SU-DHL-6 (cell line): Measurements from ENCODE around the gene GAS7.

Experiments
- H2AFZ ChIP-seq: fragments of 200-600 bp; sonication (generic); 2 replicates; pipeline ENCODE4 v1.6.1; 2014; ENCODE audit warnings: low read depth, mild to moderate bottlenecking, moderate library complexity, mixed read lengths, antibody characterized with exemption, low read length; ENCODE audit not compliant: severe bottlenecking
- H3F3A ChIP-seq: fragments of 200-600 bp; shearing (Covaris generic); 2 replicates; pipeline ENCODE4 v1.6.0; 2016; ENCODE audit warnings: antibody characterized with exemption, mild to moderate bottlenecking; ENCODE audit not compliant: insufficient read depth
- H3K27ac ChIP-seq: fragments of 200-600 bp; sonication (generic); 2 replicates; pipeline ENCODE4 v1.5.1; 2016; ENCODE audit warnings: low read depth, mild to moderate bottlenecking, low read length, moderate library complexity, mixed read lengths
- H3K27me3 ChIP-seq: fragments of 200-600 bp; sonication (generic), shearing (Covaris generic); 2 replicates; pipeline ENCODE4 v1.6.0; 2014; ENCODE audit warnings: mild to moderate bottlenecking, low read length
- H3K36me3 ChIP-seq: fragments of 200-600 bp; sonication (generic); 2 replicates; pipeline ENCODE4 v1.6.1; 2014; ENCODE audit warnings: mild to moderate bottlenecking, low read length, mixed read lengths
- H3K4me2 ChIP-seq: fragments of 300-600, 200-600 bp; shearing (Covaris generic), sonication (generic); 2 replicates; pipeline ENCODE4 v1.6.0; 2014; ENCODE audit warnings: low read length, low read depth, mild to moderate bottlenecking; ENCODE audit not compliant: poor library complexity, severe bottlenecking
- H3K4me3 ChIP-seq: fragments of 200-600 bp; sonication (generic); 2 replicates; pipeline ENCODE4 v1.5.1; 2014; ENCODE audit warnings: antibody characterized with exemption, low read length, mild to moderate bottlenecking, mixed read lengths; ENCODE audit not compliant: insufficient read depth, poor library complexity, severe bottlenecking
- H3K79me2 ChIP-seq: fragments of 200-600 bp; sonication (generic); 2 replicates; pipeline ENCODE4 v1.6.1; 2014; ENCODE audit warnings: mild to moderate bottlenecking, low read length, moderate library complexity; ENCODE audit not compliant: insufficient read depth
- H3K9ac ChIP-seq: fragments of 200-600 bp; sonication (generic); 2 replicates; pipeline ENCODE4 v1.7.0; 2014; ENCODE audit warnings: mild to moderate bottlenecking, low read length
- H3K9me2 ChIP-seq: fragments of 200-600 bp; sonication (generic); replicated peaks from 2 replicates; pipeline ENCODE4 v1.6.1; 2014; ENCODE audit warnings: low read length; ENCODE audit not compliant: insufficient read depth
- H3K9me3 ChIP-seq: fragments of 200-600 bp; sonication (generic); 2 replicates; pipeline ENCODE4 v1.6.1; 2014; ENCODE audit warnings: low read length, mixed read lengths; ENCODE audit not compliant: insufficient read depth
- H4K20me1 ChIP-seq: fragments of 200-600 bp; sonication (generic); 2 replicates; pipeline ENCODE4 v1.6.1; 2014; ENCODE audit warnings: low read depth, mild to moderate bottlenecking, antibody characterized with exemption, low read length, moderate library complexity, mixed read lengths
- EZH2phosphoT487 ChIP-seq: fragments of 200-600 bp; sonication (generic), shearing (Covaris generic); conservative IDR thresholded peaks from 2 replicates; pipeline ENCODE4 v1.6.1; 2018; ENCODE audit warnings: mild to moderate bottlenecking, antibody characterized with exemption, low read length, moderate library complexity, mixed read lengths
- TF ChIP-seq, protein P1 (sequence below): fragments of 200-600 bp; sonication (generic); IDR thresholded peaks from one replicate; pipeline ENCODE4 v1.5.1; 2017; ENCODE audit warnings: antibody characterized with exemption, mild to moderate bottlenecking, low read length, moderate library complexity; ENCODE audit not compliant: insufficient read depth, poor library complexity, severe bottlenecking

Gene GAS7

GRCh38 chr17:10130263-10130662, 68.1 kb downstream of the GAS7 start:
- TF ChIP-seq EZH2phosphoT487: no peak
- TF ChIP-seq, protein P1, sequence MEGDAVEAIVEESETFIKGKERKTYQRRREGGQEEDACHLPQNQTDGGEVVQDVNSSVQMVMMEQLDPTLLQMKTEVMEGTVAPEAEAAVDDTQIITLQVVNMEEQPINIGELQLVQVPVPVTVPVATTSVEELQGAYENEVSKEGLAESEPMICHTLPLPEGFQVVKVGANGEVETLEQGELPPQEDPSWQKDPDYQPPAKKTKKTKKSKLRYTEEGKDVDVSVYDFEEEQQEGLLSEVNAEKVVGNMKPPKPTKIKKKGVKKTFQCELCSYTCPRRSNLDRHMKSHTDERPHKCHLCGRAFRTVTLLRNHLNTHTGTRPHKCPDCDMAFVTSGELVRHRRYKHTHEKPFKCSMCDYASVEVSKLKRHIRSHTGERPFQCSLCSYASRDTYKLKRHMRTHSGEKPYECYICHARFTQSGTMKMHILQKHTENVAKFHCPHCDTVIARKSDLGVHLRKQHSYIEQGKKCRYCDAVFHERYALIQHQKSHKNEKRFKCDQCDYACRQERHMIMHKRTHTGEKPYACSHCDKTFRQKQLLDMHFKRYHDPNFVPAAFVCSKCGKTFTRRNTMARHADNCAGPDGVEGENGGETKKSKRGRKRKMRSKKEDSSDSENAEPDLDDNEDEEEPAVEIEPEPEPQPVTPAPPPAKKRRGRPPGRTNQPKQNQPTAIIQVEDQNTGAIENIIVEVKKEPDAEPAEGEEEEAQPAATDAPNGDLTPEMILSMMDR: no peak
- H3K9ac ChIP-seq: no peak overlapping the region
- no peak overlapping the region for H2AFZ ChIP-seq
- H3K4me2 ChIP-seq: no peak overlapping the region
- H4K20me1 ChIP-seq: no peaks in the 10 kb centered on the region
- H3K27me3 ChIP-seq: no peaks in the 10 kb centered on the region
- no peaks in the 10 kb centered on the region for H3K36me3 ChIP-seq
- no peaks in the 10 kb centered on the region for H3K9me2 ChIP-seq
- no peak overlapping the region for H3K27ac ChIP-seq
- H3K9me3 ChIP-seq: no peaks in the 10 kb centered on the region
- no peaks in the 10 kb centered on the region for H3F3A ChIP-seq
- no peak overlapping the region for H3K4me3 ChIP-seq
- H3K79me2 ChIP-seq: no peaks in the 10 kb centered on the region

DNA sequence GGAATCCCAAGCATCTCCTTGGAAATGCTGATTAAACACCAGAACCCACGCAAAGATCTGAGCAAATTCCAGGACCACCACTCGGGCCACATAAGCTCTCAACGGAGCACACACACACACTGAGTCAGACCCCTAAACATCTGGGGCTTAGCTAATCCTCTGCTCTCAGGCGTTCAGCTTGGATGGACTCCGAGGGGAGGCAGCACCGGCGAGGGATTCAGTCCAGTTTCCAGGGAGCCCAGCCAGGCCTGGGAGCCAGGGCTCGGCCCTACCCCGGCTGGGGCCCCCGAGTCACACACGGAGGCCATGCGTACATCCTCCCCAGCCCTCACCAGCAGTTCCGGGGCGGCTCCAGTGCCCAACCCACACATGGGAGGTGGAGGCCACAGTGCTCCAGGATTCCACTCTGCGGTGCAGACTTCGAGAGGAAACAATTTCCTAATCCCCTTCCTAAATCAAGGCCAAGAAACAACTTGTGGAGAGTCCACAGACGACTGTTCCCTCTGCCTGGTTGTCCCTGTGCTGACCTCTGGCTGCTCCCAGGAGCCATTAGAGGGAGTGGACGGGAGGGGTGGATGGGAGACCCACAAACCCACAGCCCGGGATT, 70.5 kb downstream of the GAS7 start:
- H3K9ac ChIP-seq: no peak overlapping the region

GRCh38 chr17:10126616-10127501, 71.5 kb downstream of the GAS7 start:
- Histone ChIP-seq H3F3A (no peaks in the 10 kb centered on the region), H3K36me3 (no peaks in the 10 kb centered on the region), H2AFZ (no peak overlapping the region), H3K9me2 (no peaks in the 10 kb centered on the region), H3K4me2 (no peak overlapping the region), H4K20me1 (no peaks in the 10 kb centered on the region), H3K27ac (no peak overlapping the region), H3K79me2 (no peaks in the 10 kb centered on the region), H3K9ac (no peak overlapping the region), H3K4me3 (no peak overlapping the region), H3K27me3 (no peaks in the 10 kb centered on the region), H3K9me3 (no peaks in the 10 kb centered on the region)
- TF ChIP-seq, protein P1: no peak
- no peak for TF ChIP-seq EZH2phosphoT487

More for the DNA sequence above, 70.5 kb downstream of the GAS7 start:
- Histone ChIP-seq H3K9me3 (no peaks in the 10 kb centered on the region), H3K9me2 (no peaks in the 10 kb centered on the region), H3K27ac (no peak overlapping the region), H3K4me3 (no peak overlapping the region), H2AFZ (no peak overlapping the region), H3K36me3 (no peaks in the 10 kb centered on the region), H3K27me3 (no peaks in the 10 kb centered on the region), H4K20me1 (no peaks in the 10 kb centered on the region), H3F3A (no peaks in the 10 kb centered on the region), H3K4me2 (no peak overlapping the region), H3K79me2 (no peaks in the 10 kb centered on the region)
- no peak for TF ChIP-seq EZH2phosphoT487
- TF ChIP-seq, protein P1: no peak
